ENCODE data around the gene MYH6. TPM values are rescaled to one million over a fixed set of nuclear protein-coding genes. Genes with fewer than 3 reads are reported as not detected.

MYH6 gene
- total RNA-seq, 1 donor from 2014 or later: 1.6 TPM

DNA sequence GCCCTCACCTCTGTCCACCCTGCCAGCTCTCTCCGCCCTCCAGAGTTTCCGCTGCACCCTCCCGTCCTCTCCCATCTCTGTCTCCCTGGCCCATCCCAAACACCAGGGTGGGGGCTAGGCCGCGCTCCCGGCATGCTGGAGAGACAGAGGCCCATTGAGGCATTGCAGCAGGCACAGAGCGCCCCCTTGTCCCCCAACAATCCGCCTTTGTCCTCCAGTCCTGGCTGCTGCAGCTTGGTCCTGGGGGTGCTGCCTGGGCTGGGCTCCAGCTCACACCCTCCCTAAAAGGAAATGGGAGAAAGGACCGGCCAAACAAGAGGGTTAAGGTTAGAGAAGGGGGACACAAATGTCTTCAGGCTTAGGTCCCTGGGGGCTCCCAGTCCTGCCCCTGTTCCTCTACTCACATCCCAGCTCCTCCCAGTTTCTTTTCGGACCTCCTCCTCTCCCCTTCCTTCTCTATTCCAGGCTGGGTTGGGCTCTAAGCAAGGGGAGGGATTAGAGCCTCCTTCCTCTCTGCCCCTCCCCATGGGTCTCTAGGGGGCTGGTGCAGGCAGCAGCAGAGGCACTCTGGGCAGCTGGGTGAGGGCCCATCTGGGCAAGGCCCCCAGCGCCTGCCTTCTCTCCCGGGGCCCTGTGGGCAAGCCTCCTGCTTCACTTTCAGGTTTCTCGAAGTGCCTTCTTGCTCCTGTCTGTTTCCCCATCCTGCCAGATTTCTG lies 31.4 kb downstream of the MYH6 start, which contains the start of gene CMTM5:
Gene CMTM5 (plus strand): TSS at position 565 of the 716 bp plus-strand sequence. CDS start 206 bp downstream, outside the sequence.
- Mint-ChIP-seq H3K27me3 (ENCODE audit: unreplicated experiment) (peaks cover 7% of the 10 kb centered on the region), H3K27ac (ENCODE audit: unreplicated experiment) (no peak within 1 kb of the TSS), H3K9me3 (ENCODE audit: unreplicated experiment) (no peaks in the 10 kb centered on the region), H3K4me1 (ENCODE audit: unreplicated experiment) (peaks cover 15% of the 10 kb centered on the region), H3K4me3 (ENCODE audit: unreplicated experiment) (no peak within 1 kb of the TSS), H3K36me3 (ENCODE audit: low read depth, unreplicated experiment) (no peaks in the 10 kb centered on the region)
- DNase-seq (ENCODE audit: low spot score): no peak
- TF ChIP-seq, protein P1, sequence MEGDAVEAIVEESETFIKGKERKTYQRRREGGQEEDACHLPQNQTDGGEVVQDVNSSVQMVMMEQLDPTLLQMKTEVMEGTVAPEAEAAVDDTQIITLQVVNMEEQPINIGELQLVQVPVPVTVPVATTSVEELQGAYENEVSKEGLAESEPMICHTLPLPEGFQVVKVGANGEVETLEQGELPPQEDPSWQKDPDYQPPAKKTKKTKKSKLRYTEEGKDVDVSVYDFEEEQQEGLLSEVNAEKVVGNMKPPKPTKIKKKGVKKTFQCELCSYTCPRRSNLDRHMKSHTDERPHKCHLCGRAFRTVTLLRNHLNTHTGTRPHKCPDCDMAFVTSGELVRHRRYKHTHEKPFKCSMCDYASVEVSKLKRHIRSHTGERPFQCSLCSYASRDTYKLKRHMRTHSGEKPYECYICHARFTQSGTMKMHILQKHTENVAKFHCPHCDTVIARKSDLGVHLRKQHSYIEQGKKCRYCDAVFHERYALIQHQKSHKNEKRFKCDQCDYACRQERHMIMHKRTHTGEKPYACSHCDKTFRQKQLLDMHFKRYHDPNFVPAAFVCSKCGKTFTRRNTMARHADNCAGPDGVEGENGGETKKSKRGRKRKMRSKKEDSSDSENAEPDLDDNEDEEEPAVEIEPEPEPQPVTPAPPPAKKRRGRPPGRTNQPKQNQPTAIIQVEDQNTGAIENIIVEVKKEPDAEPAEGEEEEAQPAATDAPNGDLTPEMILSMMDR (IDR thresholded peaks at IDR 0.05; ENCODE audit: unreplicated experiment): no peak

DNA sequence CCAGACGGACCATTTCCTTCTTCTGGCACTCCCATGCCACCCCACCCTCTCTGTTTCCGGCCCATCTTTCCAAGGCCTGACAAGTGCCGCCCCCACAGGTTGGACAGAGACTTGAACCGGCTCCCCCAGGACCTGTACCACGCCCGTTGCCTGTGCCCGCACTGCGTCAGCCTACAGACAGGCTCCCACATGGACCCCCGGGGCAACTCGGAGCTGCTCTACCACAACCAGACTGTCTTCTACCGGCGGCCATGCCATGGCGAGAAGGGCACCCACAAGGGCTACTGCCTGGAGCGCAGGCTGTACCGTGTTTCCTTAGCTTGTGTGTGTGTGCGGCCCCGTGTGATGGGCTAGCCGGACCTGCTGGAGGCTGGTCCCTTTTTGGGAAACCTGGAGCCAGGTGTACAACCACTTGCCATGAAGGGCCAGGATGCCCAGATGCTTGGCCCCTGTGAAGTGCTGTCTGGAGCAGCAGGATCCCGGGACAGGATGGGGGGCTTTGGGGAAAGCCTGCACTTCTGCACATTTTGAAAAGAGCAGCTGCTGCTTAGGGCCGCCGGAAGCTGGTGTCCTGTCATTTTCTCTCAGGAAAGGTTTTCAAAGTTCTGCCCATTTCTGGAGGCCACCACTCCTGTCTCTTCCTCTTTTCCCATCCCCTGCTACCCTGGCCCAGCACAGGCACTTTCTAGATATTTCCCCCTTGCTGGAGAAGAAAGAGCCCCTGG lies 32.4 kb downstream of the MYH6 start:
- H3K4me1 Mint-ChIP-seq (ENCODE audit: unreplicated experiment): peaks cover 8% of the 10 kb centered on the region
- H3K36me3 Mint-ChIP-seq (ENCODE audit: low read depth, unreplicated experiment): no peaks in the 10 kb centered on the region
- H3K9me3 Mint-ChIP-seq (ENCODE audit: unreplicated experiment): no peaks in the 10 kb centered on the region
- H3K4me3 Mint-ChIP-seq (ENCODE audit: unreplicated experiment): no peak overlapping the region
- TF ChIP-seq, protein P1 (IDR thresholded peaks at IDR 0.05; ENCODE audit: unreplicated experiment): no peak
- no peak for DNase-seq (ENCODE audit: low spot score)
- H3K27me3 Mint-ChIP-seq (ENCODE audit: unreplicated experiment): peaks cover 7% of the 10 kb centered on the region
- H3K27ac Mint-ChIP-seq (ENCODE audit: unreplicated experiment): no peak overlapping the region

DNA sequence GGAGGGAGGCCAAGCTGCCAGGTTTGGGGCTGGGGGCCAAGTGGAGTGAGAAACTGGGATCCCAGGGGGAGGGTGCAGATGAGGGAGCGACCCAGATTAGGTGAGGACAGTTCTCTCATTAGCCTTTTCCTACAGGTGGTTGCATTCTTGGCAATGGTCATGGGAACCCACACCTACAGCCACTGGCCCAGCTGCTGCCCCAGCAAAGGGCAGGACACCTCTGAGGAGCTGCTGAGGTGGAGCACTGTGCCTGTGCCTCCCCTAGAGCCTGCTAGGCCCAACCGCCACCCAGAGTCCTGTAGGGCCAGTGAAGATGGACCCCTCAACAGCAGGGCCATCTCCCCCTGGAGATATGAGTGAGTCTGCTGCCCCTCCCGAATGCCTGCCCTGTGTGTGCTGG lies 35.0 kb downstream of the MYH6 start:
- peaks cover 11% of the 10 kb centered on the region for H3K27me3 Mint-ChIP-seq (ENCODE audit: unreplicated experiment)
- H3K9me3 Mint-ChIP-seq (ENCODE audit: unreplicated experiment): no peaks in the 10 kb centered on the region
- no peak for DNase-seq (ENCODE audit: low spot score)
- TF ChIP-seq, protein P1 (IDR thresholded peaks at IDR 0.05; ENCODE audit: unreplicated experiment): no peak
- H3K27ac Mint-ChIP-seq (ENCODE audit: unreplicated experiment): no peak overlapping the region
- H3K4me1 Mint-ChIP-seq (ENCODE audit: unreplicated experiment): peaks cover 5% of the 10 kb centered on the region
- no peaks in the 10 kb centered on the region for H3K36me3 Mint-ChIP-seq (ENCODE audit: low read depth, unreplicated experiment)
- no peak overlapping the region for H3K4me3 Mint-ChIP-seq (ENCODE audit: unreplicated experiment)

DNA sequence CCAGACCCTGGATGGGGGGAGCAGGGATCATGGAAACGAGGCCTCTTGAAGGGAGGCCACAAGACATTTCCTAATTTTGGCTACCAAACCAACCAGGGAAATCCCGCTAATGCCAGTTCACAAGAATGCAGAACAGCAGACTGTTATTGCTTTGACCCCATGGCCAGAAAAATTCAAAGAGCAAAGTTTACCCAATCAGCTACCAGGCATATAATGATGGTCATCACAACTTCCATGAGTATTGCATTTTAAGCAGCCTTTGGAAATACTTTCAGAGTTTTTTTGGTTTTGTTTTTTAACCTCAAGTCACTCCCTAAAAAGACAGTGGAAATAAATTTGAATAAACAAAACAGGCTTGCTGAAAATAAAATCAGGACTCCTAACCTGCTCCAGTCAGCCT lies 35.6 kb downstream of the MYH6 start, which contains the start of gene IL25:
Gene IL25 (plus strand): TSS at position 301 of the 400 bp plus-strand sequence.
- H3K36me3 Mint-ChIP-seq (ENCODE audit: low read depth, unreplicated experiment): no peaks in the 10 kb centered on the region
- no peaks in the 10 kb centered on the region for H3K9me3 Mint-ChIP-seq (ENCODE audit: unreplicated experiment)
- H3K27ac Mint-ChIP-seq (ENCODE audit: unreplicated experiment): no peak within 1 kb of the TSS
- peaks cover 8% of the 10 kb centered on the region for H3K4me1 Mint-ChIP-seq (ENCODE audit: unreplicated experiment)
- H3K4me3 Mint-ChIP-seq (ENCODE audit: unreplicated experiment): no peak within 1 kb of the TSS
- peaks cover 11% of the 10 kb centered on the region for H3K27me3 Mint-ChIP-seq (ENCODE audit: unreplicated experiment)
- DNase-seq (ENCODE audit: low spot score): no peak
- TF ChIP-seq, protein P1 (IDR thresholded peaks at IDR 0.05; ENCODE audit: unreplicated experiment): no peak

DNA sequence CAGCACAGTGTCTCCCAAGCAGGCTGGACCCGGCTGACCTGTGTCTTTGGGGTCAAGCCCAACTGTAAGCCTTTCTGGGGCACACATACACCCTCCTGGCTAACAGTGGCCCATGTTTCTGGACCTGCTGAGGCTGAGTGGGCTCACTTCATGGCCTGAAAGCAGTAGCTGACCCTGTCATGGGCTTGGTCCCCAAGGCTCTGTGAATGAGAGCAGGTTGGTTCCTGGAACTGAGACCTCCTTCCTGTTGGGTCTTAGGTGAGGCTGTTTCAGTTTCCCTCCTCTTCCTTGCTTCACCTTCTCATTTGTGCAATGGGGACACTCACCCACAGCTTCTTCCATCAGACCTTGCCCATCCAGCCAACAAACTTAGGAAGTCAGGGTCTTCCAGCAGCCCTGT lies 36.2 kb downstream of the MYH6 start:
- no peak overlapping the region for H3K4me3 Mint-ChIP-seq (ENCODE audit: unreplicated experiment)
- H3K4me1 Mint-ChIP-seq (ENCODE audit: unreplicated experiment): peaks cover 11% of the 10 kb centered on the region
- DNase-seq (ENCODE audit: low spot score): no peak
- H3K9me3 Mint-ChIP-seq (ENCODE audit: unreplicated experiment): no peaks in the 10 kb centered on the region
- H3K27me3 Mint-ChIP-seq (ENCODE audit: unreplicated experiment): peaks cover 14% of the 10 kb centered on the region
- peaks cover 2% of the 10 kb centered on the region for H3K36me3 Mint-ChIP-seq (ENCODE audit: low read depth, unreplicated experiment)
- TF ChIP-seq, protein P1 (IDR thresholded peaks at IDR 0.05; ENCODE audit: unreplicated experiment): no peak
- H3K27ac Mint-ChIP-seq (ENCODE audit: unreplicated experiment): no peak overlapping the region
